ENCODE data around the gene ZBTB45.
"Not testable (repeated sequence)": the region's sequence is repeated elsewhere in the genome, so short reads cannot be mapped to it uniquely, and the experiment has no call there.

Gene ZBTB45

DNA sequence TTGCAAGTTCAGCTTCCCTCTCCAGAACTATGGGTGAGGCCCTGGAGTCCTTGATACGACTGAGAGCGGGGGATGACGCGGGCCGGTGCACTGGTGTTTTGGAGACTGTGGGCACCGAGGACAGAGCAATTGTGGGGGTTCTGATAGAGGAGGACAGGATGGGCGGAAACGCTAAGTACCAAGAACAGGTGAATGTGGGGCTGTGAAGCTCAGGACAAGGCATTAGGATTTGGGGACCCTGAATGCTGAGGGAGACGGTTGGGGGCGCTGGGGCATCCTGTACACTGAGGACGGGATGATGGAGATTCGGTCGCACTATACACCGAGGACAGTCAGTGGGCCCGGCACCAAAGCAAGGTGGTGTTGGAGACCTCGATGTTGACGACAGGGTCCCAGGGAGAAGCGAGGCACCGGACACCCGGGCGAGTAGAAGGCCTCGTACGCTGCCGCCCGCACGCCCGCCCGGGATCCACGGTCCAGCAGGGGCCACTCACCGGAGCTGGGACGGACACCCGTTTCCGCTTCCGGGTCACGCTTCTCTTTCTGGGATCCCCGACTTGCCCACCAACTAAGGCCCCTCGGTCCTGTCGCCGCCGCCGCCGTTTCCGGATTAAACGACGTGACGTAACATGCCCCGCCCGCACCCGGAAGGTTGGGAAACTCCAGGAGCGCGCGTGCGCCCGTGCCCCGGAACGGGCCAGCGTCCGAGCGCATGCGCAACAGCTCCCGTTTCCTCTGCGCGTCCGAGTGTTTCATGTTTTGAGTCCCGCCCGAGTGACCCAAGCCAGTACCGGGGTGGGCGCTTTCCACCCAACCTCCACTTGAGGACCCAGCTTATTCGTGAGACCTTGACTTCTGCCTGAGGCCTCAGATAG lies 35.1 kb upstream of the ZBTB45 start, which contains the start of gene CHMP2A:
CHMP2A (minus strand) TSS at position 612 of the 875 bp plus-strand sequence. CDS start 893 bp downstream, outside the sequence.
- peak; percentile 98 for DNase-seq

DNA sequence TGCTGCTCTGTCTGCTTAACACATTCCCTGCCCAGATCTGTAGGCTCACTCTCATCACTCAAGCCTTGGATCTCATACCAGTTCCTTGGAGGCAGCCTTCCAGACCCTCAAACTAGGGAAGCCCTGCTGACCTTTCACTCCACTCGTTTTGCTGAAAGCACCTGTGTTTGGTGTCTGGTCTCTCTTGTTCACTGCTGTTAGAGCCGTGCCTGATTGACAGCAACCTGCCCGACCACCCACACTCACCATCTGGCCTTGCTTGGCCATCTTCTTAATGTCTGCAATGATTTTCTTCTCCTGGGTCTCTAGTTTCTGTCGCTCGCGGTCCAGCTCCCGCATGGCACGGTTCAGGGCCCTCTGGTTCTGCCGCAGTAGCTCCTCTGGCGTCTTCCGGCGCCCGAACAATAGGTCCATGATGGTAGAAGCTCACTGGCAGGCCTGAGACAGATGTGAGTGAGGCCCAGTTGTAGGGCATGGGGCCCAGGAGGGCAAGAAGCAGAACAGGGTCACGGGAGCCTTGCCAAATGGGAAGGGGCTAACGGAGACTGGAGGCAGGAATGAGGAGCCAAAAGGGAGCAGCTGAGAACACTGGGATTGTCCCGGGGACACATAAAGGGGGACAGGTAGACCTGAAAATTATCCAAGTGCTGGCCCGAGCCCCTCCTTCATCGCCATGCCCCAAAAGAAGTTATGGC lies 34.3 kb upstream of the ZBTB45 start:
- DNase-seq, result no peak

DNA sequence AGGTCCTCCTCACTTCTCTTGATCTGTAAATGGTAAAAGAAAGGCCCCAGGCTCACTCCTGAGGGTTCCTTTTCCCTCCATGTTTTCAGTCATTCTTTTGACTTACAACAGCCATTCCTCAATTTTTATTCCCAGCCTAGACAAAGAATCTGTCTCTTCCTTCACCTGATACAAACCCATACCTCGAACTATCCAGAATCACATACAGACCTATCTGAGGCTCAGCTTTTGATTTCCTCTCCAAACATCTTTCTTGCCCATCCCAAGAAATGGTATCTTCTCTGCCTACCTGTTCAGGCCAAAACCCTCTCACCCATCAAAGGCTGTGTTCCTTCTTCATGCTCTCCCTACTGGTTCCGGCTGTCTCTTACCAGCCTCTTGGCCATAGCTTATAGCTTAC lies 33.0 kb upstream of the ZBTB45 start:
- DNase-seq, result no peak

DNA sequence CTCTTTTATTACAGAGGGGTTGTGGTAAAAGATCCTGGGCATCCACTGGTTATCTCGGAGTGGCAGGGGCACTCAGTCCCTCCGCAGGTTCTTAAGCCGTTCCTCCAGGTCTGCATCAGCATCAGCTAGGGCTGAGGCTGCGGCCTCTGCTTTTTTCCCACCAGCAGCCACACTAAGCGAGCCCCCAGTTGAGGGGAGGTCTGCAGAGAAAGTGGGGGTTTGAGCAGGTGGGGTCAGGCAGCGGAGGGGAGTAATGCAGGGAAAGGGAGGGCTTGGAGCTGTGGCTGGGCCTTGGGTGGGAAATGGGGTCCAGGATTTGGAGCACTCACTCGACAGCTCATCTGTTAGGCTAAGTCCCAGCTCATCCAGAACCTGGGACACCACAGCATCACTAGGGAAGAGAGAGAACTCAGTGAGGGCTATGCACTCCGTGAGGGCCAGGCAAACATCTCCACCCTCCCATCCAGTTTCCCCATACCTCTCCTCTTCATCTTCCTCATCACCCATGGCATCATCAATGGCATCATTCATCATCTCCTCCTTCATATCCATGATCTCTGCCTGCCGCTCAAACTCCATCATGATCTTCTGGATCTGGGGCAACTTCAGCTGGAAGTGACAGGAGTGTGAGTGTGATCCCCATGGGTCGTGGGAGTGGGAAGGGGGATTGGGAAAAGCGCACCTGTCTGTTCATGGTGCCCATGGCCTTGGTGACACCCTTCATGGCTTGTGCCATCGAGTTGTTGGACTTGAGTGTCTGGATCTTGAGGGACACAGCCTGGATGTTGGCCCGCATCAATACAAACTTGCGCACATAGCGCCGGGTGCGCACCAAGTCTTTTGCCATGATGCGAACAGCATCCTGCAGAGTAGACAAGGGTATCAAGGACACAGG lies 32.2 kb upstream of the ZBTB45 start:
- DNase-seq, result no peak

DNA sequence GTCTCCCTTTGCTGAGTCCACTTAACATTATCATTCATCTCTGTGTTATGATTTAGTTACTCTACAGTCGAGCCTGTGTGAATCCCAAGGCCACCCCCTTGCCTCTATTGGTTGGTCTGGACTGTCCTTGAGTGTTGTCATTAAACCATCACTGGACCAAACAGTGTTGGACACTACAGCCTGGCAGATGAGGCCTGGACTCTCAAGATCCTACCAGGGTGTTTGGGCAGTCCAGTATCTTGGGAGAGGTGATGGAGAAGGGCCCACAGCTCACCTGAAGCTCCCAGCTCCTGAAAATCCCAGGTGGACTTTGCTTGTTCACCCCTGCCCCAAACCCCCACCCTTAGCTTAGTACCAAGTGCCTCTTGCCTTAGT lies 31.5 kb upstream of the ZBTB45 start:
- DNase-seq, result no peak

DNA sequence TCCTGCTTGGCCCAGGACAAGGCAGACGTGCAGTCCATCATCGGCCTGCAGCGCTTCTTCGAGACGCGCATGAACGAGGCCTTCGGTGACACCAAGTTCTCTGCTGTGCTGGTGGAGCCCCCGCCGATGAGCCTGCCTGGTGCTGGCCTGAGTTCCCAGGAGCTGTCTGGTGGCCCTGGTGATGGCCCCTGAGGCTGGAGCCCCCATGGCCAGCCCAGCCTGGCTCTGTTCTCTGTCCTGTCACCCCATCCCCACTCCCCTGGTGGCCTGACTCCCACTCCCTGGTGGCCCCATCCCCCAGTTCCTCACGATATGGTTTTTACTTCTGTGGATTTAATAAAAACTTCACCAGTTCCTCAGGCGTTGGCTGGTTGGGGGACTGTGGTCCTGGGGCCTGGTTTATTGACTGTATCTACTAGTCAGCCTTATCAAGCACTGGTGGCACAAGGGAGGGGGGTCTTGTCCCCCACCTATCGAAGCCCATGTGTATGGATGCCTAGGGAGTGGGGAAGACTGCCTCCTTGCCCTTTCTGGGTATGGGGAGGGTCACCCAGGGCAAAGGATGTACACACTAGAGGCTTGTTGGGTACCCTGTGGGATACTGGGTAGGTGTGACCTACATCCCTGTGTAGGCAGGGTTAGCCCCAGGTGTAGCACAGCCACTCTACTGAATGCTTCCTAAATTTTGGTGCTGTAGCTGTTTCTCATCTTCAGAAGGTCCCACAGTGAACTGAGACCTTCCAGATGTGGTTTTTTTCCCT lies 30.9 kb upstream of the ZBTB45 start:
- DNase-seq, result no peak

DNA sequence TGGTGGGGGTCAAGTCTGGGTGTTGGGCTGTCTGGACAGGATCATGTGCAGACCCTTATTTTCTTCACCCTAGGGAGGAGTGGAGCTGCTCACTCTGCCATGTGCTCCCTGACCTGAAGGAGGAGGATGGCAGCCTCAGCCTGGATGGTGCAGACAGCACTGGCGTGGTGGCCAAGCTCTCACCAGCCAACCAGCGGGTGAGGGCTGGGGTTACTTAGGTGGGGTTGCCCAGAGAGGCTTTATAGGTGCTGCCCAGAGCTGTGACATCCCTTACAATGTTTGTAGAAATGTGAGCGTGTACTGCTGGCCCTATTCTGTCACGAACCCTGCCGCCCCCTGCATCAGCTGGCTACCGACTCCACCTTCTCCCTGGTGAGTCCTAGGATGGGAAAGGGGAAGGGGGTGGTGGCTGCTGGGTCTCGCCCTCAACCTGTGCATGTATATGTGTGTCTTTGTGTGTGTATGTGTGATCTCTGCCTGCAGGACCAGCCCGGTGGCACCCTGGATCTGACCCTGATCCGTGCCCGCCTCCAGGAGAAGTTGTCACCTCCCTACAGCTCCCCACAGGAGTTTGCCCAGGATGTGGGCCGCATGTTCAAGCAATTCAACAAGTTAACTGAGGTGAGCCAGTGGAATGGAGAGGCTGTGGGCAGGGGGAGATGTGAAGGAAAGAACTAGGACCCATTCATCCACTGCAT lies 30.2 kb upstream of the ZBTB45 start:
- no peak for DNase-seq

DNA sequence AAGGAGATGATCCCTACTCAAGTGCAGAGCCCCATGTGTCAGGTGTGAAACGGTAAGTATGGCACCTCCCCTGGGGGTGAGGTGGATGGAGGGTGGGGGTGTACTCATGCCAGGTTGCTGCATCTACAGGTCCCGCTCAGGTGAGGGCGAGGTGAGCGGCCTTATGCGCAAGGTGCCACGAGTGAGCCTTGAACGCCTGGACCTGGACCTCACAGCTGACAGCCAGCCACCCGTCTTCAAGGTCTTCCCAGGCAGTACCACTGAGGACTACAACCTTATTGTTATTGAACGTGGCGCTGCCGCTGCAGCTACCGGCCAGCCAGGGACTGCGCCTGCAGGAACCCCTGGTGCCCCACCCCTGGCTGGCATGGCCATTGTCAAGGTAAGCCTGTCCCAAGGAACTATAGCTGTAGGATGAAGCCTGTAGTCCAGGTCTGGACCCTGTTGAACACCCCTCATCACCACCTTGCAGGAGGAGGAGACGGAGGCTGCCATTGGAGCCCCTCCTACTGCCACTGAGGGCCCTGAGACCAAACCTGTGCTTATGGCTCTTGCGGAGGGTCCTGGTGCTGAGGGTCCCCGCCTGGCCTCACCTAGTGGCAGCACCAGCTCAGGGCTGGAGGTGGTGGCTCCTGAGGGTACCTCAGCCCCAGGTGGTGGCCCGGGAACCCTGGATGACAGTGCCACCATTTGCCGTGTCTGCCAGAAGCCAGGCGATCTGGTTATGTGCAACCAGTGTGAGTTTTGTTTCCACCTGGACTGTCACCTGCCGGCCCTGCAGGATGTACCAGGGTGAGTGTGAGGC lies 29.5 kb upstream of the ZBTB45 start:
- no peak for DNase-seq

DNA sequence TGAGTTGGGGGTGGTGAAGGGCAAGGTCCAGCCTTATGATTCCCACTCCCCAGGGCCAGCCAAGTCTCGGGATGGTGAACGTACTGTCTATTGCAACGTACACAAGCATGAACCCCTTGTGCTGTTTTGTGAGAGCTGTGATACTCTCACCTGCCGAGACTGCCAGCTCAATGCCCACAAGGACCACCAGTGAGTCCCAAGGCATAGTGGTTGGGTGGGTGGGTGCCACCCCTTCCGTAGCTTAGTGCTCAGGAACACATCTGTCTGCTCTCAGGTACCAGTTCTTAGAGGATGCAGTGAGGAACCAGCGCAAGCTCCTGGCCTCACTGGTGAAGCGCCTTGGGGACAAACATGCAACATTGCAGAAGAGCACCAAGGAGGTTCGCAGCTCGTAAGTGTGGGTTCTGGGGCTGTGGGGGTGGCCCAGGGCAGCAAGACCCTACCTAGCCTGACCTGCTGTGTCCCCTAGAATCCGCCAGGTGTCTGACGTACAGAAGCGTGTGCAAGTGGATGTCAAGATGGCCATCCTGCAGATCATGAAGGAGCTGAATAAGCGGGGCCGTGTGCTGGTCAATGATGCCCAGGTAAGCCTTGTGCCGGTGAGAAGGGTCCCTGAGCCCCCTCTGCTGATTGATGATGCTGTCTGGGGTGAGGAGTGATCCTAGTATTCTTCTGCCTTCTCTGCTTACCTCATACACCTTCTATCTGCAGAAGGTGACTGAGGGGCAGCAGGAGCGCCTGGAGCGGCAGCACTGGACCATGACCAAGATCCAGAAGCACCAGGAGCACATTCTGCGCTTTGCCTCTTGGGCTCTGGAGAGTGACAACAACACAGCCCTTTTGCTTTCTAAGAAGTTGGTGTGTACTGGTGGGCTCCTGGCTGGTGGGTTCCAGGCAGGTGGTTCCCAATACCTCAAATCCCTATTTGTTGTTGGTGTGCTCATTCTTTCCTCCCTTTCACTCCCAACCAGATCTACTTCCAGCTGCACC lies 28.0 kb upstream of the ZBTB45 start:
- no peak for DNase-seq

DNA sequence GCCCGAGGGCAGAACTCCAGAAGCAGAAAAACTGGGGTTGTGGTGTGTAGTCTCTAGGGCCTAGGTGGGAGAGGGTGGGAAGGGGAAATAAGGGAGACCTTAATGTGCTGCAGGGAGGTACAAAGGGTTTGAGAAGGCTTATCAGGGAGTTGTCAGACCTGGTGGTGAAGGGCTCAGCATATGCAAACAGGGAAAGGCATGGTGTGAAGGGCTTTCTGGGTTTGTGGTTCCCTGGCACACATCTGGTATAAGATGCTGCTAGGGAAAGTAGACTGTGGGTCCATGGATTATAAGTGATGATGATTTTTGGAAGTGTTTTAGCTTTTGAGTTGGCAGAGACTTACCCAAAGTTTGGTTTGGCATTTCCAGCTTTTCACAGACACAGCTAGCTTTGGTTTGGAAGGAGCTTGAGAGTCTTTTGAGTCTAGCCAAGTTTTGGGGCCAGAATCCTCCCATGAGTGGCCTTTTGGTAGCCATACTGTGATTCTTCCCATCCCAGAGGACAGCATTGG lies 26.5 kb upstream of the ZBTB45 start:
- DNase-seq, result no peak

DNA sequence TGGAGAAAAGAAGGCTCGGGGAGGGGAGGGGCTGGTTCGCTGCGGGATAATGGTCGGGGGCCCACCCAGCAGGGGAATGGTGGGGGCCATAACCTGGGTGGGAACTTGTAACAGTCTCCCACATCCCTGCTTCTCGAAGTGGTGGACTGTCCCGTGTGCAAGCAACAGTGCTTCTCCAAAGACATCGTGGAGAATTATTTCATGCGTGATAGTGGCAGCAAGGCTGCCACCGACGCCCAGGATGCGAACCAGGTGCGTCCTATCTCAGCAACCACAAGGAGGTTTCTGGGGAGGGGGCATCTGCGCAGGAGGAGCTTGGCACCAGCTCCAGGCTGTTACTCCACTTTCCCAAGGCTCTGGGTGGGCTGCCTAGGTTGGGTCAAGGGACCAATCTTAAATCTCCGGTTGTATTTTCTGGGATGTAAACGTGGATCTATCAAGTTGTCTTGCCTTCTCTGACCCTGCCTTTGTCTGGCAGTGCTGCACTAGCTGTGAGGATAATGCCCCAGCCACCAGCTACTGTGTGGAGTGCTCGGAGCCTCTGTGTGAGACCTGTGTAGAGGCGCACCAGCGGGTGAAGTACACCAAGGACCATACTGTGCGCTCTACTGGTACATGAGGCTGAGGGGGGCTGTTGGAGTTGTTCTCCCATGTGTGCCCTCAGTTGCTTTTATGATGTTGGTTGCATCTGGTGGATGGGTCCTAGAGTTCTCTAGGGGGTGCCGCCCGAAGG lies 25.8 kb upstream of the ZBTB45 start:
- DNase-seq, result no peak

DNA sequence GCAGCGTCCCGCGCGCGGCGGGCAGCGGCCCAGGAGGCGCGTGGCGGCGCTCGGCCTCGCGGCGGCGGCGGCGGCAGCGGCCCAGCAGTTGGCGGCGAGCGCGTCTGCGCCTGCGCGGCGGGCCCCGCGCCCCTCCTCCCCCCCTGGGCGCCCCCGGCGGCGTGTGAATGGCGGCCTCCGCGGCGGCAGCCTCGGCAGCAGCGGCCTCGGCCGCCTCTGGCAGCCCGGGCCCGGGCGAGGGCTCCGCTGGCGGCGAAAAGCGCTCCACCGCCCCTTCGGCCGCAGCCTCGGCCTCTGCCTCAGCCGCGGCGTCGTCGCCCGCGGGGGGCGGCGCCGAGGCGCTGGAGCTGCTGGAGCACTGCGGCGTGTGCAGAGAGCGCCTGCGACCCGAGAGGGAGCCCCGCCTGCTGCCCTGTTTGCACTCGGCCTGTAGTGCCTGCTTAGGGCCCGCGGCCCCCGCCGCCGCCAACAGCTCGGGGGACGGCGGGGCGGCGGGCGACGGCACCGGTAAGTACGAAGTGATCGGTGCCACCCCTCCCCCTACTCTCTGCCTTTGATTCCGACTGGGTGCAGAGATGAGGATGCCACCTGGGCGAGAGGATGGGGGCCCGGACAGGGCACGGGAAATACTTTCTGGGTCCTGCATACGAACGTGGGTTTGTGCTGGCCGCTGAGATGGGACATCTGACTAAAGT lies 25.1 kb upstream of the ZBTB45 start:
- peak; percentile 83 for DNase-seq

DNA sequence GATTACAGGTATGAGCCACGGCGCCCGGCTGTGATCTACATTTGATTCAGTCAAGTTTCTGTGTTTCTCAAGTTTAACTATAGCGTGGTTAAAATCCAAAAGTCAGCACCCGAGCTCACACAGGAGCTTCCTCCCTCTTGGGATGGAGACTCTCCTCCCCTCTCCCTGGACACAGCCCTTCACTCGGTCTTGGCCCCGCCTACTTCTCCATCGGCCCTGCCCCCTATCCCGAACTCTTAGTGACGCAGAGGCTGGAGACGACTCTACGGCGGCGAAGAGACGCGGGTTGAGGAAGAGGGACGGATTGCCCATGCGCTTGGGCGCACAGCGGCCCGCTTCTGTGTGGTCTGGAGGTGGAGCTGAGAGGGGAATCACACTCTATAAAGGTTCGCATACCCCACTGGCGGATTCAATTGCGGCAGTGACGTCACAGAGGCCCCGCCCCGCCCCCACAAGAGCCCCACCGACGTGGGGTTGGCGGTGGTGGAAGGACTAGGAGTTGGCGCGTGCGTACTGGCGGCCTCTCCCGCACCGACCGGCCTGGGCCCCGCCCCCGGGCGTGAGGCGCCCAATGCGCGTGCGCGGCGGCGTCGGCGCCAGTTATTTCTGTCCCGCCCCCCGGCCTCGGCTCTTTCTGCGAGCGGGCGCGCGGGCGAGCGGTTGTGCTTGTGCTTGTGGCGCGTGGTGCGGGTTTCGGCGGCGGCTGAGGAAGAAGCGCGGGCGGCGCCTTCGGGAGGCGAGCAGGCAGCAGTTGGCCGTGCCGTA lies 24.4 kb upstream of the ZBTB45 start, which contains the start of gene TRIM28:
TRIM28 (plus strand) TSS at position 239 of the 765 bp plus-strand sequence. CDS start 694 bp downstream, outside the sequence.
- DNase-seq, result peak; percentile 100

DNA sequence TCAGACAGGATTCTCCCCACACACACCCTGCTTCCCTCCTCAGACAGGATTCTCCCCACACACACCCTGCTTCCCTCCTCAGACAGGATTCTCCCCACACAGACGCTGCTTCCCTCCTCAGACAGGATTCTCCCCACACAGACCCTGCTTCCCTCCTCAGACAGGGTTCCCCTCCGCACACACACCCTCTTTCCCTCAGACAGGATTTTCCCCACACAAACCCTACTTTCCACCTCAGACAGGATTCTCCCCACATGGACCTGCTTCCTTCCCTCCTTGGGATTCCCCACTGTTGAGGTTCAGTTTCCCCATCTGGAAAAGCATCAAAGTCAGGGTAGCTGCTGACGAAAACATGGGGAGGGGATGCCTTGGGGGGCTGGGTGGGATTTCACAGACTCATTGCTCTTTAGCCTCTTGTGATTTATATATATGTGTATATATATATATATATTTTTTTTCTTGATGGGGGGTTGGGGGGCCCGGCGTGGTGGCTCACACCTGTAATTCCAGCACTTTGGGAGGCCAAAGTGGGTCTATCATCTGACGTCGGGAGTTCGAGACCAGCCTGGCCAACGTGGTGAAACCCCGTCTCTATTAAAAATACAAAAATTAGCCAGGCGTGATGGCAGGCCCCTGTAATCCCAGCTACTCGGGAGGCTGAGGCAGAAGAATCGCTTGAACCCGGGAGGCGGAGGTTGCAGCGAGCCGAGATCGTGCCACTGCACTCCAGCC lies 23.2 kb upstream of the ZBTB45 start:
- DNase-seq, result not testable (repeated sequence)

DNA sequence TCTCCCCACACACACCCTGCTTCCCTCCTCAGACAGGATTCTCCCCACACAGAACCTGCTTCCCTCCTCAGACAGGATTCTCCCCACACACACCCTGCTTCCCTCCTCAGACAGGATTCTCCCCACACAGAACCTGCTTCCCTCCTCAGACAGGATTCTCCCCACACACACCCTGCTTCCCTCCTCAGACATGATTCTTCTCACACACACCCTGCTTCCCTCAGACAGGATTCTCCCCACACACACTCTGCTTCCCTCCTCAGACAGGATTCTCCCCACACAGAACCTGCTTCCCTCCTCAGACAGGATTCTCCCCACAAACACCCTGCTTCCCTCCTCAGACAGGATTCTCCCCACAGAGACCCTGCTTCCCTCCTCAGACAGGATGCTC lies 19.6 kb upstream of the ZBTB45 start:
- not testable (repeated sequence) for DNase-seq

Measured in CD4-positive, alpha-beta T cell treated with Interleukin-1 beta for 1 hour (primary cell).